Stimulated activated CD8-positive, alpha-beta memory T cell treated with anti-CD3 and anti-CD28 coated beads, Interleukin-12 subunit alpha, Interleukin-12 subunit beta, amount 100 ng/mL, for 24 hours (primary cell): ENCODE measurements around the gene FLOT1.

Experiments used
- DNase-seq: peaks from one replicate; pipeline ENCODE4 v3.0.0-alpha.2; 2020; ENCODE audit errors: extremely low read depth

The FLOT1 gene

GRCh38 chr6:30700340-30700739 is 42.1 kb downstream of the FLOT1 start:
- DNase-seq: no peak

- no peak for DNase-seq
Measured at GRCh38 chr6:30696432-30696831, 46.1 kb downstream of the FLOT1 start.

DNA sequence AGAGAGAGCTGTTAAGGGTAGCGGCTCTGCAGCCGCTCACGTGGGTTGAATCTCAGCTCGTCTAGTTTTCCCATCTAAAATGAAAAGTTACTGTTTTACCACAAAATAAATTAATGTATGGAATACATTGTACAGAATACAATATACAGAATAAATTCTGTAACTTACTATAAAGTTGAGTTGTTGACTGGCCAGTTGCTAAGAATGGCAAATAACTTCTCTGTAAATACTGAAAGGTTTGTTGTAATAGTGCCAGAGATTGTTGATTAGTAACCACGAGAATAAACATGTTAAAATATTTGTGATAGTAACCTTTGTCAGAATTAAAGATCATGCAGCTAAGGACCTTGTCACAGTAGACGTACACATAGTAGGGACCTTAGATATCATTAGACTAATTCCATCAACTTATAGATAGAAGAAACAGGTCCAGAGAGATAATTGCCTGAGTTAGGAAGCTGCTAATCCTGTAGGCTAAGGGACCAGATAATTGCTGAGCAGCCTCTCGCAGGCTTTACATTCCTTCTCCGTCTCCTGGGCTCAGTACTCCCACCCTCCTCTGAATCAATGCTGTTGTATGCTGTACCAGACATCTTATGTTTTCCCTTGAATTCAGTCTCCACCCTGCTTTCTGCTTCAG is 51.2 kb downstream of the FLOT1 start:
- DNase-seq: no peak

GRCh38 chr6:30690403-30691207 is 51.9 kb downstream of the FLOT1 start, which contains the start of gene NRM:
TSS of gene NRM (minus strand) at chr6:30690984. CDS start at chr6:30690974, 10 bp downstream.
- no peak for DNase-seq

GRCh38 chr6:30689985-30690384 is 52.5 kb downstream of the FLOT1 start:
- DNase-seq: no peak

GRCh38 chr6:30689022-30689865 is 53.2 kb downstream of the FLOT1 start:
- no peak for DNase-seq

- DNase-seq: no peak
Measured at GRCh38 chr6:30688569-30688968, 53.9 kb downstream of the FLOT1 start.

DNA sequence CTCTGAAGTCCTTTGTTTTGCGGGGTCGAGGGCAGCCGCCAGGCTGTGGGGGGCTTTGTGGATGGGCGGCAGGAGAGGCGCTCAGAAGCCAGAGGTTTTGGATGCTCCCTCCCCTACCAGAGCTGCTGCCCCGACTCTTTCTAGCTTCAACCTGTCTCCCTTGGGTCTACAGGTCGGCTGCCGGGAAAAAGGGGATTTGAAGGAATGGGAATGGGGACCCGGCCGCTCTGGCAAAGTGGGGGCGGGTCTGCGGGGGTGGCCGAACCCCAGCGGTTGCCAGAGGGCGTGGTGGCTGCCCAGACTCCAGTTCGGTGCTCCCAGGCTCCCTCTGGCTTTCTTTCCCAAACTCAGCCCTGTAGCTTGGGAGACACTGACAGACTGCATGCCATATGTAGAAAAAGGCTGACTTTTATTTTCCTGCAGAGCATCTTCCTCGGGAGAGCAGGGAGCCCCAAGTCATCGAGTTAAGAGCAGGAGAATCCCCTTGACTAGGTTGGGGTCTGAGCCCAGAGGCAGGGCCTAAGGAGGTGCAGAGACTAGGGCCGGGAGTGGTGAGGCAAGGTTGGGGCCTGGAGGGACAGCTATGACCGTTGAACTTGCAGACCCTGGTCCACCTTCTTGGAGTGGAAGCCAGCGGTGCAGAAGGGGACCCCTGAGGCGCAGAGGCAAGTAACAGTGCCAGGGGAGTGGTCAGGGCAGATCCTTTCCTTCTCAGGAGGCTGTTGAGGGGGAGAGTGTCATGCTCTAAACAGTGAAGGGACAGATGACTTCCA is 54.6 kb downstream of the FLOT1 start:
- no peak for DNase-seq

DNA sequence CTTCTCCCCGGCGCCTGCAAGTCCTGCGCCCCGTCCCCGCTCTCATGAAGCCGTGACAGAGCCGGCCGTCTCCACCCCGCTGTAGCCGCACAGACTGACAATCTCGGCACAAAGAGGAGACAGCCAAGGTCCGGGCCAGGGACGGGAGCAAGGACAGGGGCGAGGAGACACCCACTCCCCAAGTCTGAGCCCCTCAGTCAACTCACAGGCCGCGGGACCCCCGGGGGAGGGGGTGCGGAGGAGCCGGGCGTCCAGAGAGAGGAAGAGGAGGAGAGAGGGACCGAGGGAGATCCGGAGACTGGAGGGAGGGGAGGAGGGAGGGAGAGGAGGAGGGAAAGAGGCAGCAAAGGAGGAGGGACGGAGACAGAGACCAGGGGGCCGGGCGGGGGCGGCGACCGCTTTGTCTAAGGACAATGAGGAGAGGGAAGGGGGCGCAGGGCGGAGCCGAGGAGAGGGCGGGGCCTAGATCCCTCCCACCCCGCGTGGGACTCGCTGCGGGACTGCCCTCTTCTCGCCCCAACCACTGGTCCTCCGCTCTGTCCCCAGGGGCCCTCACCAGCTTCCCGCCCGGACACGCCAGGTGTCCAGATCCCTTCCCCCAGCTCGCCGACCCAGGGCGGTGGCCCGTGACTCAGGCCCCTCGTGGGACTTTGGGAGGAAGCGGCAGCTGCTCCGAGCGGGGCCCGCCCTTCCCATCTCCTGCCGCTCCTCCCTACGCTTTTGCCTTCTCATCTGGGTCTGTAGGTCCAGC is 55.4 kb downstream of the FLOT1 start:
- DNase-seq: no peak

DNA sequence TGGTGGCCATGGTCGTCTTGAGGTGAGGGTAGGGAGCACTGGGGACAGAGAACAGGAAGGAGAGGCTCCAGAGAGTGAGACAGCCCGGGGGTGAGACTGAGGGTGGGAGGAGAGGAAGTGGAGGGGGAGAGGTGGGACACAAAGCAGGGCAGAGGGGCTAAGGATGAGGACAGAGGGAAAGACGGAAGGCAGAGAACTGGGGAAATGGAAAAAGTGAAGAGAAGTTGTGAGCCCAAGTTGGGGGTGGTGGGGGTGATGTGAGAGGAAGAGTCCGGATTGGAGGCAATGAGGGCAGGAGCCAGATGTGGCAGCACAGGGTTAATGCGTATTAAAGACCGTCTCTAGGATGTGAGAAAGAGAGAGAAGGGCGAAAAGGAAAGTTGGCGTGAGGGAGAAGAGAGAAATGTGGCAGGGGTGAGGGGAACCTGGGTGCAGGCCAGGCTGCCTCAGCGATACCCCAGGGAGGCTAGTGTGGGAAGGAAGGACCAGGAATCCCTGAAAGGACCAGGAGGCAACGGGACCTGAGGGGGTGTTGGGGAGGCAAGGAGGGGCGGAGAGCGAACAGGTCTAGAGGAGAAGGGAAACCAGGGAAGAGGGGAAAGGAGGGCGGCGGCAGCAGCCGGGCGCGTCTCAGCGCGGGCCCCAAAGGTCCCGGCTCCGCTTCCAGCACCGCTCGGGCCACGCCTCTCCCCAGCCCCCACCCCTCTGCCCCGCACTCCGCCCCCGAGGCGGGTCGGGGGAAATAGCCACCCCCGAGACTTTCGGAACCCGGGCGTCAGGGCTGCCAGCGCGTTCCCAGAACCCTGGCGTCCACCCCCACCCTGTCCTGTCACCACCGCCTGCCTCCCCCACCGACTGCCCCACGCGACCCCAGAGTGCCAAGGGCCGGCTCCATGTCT is 56.2 kb downstream of the FLOT1 start, which contains the start of gene PPP1R18:
Gene PPP1R18 (minus strand): TSS at position 637 of the 899 bp plus-strand sequence. CDS start 627 bp downstream, at position 10.
- peak; percentile 76 for DNase-seq

DNA sequence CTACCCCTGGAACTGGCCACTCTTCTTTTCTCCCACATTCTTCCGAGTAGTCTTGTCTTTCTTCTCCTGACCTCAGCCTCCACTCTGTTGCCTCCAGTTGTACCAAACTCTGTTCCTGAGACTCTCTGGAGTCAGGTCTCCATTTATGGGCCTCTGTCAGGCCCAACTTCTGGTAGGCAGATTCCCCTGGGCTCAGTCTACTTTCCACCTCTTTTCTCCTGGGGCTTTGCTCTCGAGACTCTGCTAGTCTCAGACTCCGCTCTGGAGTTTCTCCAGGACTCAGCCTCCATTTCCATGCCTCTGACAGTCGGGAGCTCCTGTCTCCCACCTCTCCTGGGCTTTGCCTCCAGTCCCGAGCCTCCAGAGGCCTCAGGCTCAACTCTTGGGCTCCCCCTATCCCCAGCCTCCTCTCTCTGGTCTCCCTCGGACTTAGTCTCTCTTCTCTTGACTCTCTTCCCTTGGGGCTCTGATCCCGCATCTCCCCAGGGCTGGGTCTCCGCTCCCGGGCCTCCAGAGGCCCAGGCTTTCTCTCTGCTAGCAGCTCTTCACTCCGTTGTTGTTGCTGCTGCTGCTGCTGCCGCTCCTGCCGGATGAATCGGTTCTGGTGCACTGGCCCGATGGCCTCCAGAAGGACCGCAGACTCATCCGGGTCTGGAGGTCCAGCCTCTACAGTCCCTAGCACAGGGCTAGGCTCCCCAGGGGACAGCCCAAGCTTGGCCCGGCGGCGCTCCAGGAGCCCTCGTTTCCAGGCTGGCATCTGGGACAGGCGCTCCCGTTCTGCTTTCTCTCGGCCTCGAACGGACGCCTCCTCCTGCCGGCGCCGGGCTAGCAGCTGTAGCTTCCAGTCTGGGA is 57.1 kb downstream of the FLOT1 start:
- DNase-seq: no peak

- DNase-seq: no peak
Measured at GRCh38 chr6:30684386-30685156, 57.9 kb downstream of the FLOT1 start.

DNA sequence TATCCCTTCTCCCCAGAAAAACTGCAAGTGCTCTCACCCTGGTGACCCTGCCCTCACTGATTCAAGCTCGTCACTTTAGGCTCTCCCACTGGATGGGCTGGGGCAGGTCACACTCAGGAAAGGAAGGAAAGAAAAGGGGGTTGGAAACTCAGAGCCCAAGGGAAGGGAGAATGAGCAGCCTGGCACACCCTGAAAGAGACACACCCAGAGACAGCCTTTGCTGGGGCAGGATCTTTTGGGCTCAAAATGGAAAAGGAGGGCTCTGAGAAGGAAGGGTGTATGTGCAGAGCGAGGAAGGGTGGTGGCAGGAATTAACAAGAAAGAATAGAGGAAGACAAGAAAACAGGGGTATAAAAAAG is 58.5 kb downstream of the FLOT1 start:
- DNase-seq: no peak

GRCh38 chr6:30683183-30683979 is 59.1 kb downstream of the FLOT1 start:
- DNase-seq: no peak

DNA sequence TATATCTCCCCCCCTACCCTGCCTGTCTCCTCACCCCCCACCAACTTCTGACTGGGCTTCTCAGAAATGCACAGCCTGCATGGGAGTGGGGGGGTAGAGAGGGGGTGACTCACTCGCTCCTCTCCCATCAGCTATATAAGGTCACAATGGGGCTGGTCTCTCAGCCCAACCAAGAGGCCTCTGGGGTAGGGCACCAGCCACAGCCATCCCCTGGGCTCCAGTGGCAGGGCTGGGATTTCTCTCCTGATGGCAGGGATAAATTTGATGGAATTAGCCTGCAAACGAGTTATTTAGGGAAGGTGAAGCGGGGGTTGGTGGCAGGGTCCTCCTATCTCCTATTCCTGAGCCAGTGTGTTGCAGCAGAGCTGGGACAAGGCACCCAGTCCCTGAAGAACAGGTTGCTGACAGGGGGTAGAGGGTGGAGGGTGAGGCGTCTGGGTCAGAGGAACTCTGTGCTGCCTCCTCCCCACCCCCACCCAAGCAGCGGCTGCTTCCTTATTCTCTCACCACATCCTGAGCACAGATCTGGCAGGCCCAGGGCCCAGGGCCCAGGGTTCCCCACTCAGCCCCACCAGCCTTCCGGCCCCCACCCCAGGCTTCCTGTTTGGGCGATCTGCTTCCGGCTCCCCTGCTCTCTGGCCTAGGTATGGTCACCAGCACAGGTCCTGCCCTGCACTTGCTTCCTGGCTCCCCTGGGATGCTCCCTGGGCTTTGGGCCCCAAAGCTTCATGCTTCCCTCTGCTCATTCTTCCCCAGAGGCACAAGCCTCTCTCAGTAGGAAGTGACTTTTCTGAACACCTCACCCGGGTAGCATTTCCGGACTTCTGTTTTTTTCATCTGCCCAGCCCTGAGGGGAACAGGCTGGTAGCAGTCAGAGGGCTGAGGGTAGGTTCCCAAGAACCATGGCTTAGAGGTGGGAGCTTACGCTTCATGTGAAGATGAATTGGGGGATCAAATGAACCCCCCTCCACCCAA is 60.1 kb downstream of the FLOT1 start:
- DNase-seq: no peak

DNA sequence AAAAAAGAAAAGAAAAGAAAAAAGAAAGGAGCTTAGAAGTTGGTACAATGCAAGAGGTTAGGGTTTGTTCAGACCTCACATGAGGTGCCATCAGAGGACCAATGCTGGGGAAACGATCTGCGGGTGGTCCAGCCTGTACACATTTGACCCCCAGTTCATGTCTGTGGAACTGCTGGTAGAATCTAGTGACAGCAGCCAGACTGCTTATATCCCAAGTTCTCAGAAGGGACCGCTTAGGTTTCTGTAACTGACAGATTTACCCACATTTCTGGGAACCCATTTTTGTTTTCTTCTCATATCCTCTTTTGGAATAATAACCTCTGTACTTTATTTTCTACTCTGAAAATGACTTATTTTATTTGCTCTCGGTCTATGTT is 60.7 kb downstream of the FLOT1 start:
- no peak for DNase-seq
